Stomach (tissue), 9 donors: Measurements from ENCODE around the gene SLC22A1. TPM values are rescaled to one million over a fixed set of nuclear protein-coding genes. Genes with fewer than 3 reads are reported as not detected.

Source experiments
- DNase-seq, 2 donors: peaks; one replicate each; pipeline versions ENCODE4 v3.0.0 to v3.0.0-alpha.2; 2013 to 2019
- H3K27ac ChIP-seq, 5 donors: fragments of 200-600 bp in 4 of 5; sonication (generic) in 4 of 5; one replicate each; pipeline ENCODE4 v1.5.1; 2013 to 2019; ENCODE audit warnings: mild to moderate bottlenecking in 1 of 5, moderate library complexity in 1 of 5
- H3K27me3 ChIP-seq, 3 donors: fragments of 200-600 bp; sonication (generic); one replicate each; pipeline ENCODE4 v1.5.1; 2017 to 2019; ENCODE audit warnings: mixed run types in 1 of 3
- H3K36me3 ChIP-seq, 4 donors: fragments of 200-600 bp; sonication (generic); 1 replicate in 3 of 4; 2 replicates in 1 of 4; pipeline ENCODE4 v1.5.1; 2016 to 2019
- H3K4me1 ChIP-seq, 4 donors: fragments of 200-600 bp; sonication (generic); one replicate each; pipeline ENCODE4 v1.5.1; 2016 to 2019
- H3K4me3 ChIP-seq, 4 donors: fragments of 200-600 bp; sonication (generic) in 3 of 4; one replicate each; pipeline ENCODE4 v1.5.1; 2016 to 2019; ENCODE audit warnings: mild to moderate bottlenecking in 1 of 4
- H3K9me3 ChIP-seq, 4 donors: fragments of 200-600 bp; sonication (generic); one replicate each; pipeline ENCODE4 v1.5.1; 2016 to 2019
- EP300 ChIP-seq: sonication (generic); formaldehyde crosslinking; IDR thresholded peaks from one replicate; pipeline ENCODE4 v1.6.1; 2017; ENCODE audit warnings: antibody characterized with exemption
- POLR2A ChIP-seq, 4 donors: fragments of 450-650 bp; IDR thresholded peaks; one replicate each; pipeline ENCODE4 v1.6.1; 2016; ENCODE audit warnings: antibody characterized with exemption in 4 of 4, control low read depth in 2 of 4, mild to moderate bottlenecking in 1 of 4, moderate library complexity in 1 of 4
- POLR2AphosphoS5 ChIP-seq, 3 donors: sonication (generic); formaldehyde crosslinking; IDR thresholded peaks; one replicate each; pipeline ENCODE4 v1.6.1; 2016; ENCODE audit warnings: antibody characterized with exemption in 3 of 3
- WGBS, 5 donors: extraction: QIAGEN DNeasy Blood & Tissue Kit in 3 of 5; methylation state at CpG; one replicate each; pipeline versions ENCODE4 v1.1.5 to v1.1.7; 2013 to 2018; 5-methylcytosine and 5-hydroxymethylcytosine counted together
- intact Hi-C: fragments of 100-400 bp; cut with DNase I; formaldehyde crosslinking; loops from one replicate; pipeline ENCODE4 v1.15.1; 2023; ENCODE audit warnings: low total_unique reads
- polyA plus RNA-seq, 3 donors: library from polyadenylated mRNA; stranded (reverse); fragments of 200-250 nt; gene quantifications; one replicate each; pipeline ENCODE4 v1.2.3, GENCODE V29; 2013
- total RNA-seq, 5 donors: library from RNA; depleted of rRNA; stranded (reverse); fragments of >200 nt; gene quantifications; one replicate each; pipeline versions ENCODE4 v1.1.0 to v1.2.3, GENCODE V29; 2014 to 2016
- TF ChIP-seq, protein P1 (sequence below), 7 experiments: fragments of 450-650 bp in 4 of 7; fragments of 200-600 bp in 3 of 7; sonication (generic) in 3 of 7; IDR thresholded peaks; one replicate each; pipeline ENCODE4 v1.5.1; 2016 to 2019; ENCODE audit warnings: antibody characterized with exemption in 7 of 7, control low read depth in 2 of 7, mild to moderate bottlenecking in 1 of 7
- donor health status: healthy with polysubstance abuse.
- donor health status: Bipolar disorder and iron deficiency.
- donor health status: healthy.

The SLC22A1 gene
- total and polyA plus RNA-seq, 8 donors: 0.20 to 36.2 (median 2.2) TPM; not detected in 2

DNA sequence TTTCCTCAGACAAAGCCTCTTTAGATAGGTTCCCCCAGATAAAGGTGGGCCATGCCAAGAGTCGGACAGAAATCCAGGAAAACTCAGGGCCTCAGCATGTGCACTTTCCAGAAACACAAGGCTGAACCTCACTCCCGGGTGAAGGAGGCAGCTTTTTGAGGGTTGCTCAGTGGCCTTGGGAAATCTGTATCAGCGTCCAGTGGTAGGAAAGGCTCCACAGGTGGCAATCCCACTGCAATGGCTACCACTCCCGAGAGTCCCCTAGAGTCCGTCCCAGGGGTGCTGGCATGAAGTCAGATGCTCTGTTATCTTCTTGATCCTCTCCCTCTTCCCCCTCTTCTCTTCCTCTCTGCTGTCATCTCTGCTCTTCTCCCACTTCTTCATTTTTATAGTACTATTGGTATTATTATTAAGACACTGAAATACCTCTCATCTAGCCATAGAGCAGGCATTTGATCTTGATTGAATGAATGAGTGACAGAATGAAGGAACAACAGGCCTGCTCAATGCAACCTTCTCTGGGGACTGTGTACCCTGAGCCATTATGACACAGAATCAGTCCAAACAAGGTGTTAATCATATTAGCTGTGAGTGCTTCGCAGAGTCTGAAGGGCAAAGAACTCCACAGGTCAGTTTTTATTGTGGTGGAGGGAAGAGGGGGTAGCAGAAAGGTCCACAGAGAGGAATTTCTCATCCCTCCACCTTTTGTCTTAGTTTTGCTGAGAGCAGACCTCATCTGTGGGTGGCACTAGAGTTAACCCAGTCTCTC lies 13.3 kb downstream of the SLC22A1 start:
- TF ChIP-seq EP300 (no peak), POLR2AphosphoS5 (IDR thresholded peaks at IDR 0.05) (no peak), POLR2A (IDR thresholded peaks at IDR 0.05) (no peak)
- TF ChIP-seq, protein P1, sequence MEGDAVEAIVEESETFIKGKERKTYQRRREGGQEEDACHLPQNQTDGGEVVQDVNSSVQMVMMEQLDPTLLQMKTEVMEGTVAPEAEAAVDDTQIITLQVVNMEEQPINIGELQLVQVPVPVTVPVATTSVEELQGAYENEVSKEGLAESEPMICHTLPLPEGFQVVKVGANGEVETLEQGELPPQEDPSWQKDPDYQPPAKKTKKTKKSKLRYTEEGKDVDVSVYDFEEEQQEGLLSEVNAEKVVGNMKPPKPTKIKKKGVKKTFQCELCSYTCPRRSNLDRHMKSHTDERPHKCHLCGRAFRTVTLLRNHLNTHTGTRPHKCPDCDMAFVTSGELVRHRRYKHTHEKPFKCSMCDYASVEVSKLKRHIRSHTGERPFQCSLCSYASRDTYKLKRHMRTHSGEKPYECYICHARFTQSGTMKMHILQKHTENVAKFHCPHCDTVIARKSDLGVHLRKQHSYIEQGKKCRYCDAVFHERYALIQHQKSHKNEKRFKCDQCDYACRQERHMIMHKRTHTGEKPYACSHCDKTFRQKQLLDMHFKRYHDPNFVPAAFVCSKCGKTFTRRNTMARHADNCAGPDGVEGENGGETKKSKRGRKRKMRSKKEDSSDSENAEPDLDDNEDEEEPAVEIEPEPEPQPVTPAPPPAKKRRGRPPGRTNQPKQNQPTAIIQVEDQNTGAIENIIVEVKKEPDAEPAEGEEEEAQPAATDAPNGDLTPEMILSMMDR (IDR thresholded peaks at IDR 0.05): no peak
- DNase-seq: no peak
- peaks cover 20 to 30% (median 25%) of the 10 kb centered on the region in 4 donors for H3K4me1 ChIP-seq
- no peaks in the 10 kb centered on the region for H3K36me3 ChIP-seq
- no peaks in the 10 kb centered on the region for H3K9me3 ChIP-seq
- no peak overlapping the region for H3K4me3 ChIP-seq
- intact Hi-C loops: loop anchor here (5.0 kb wide), 1 partner anchor 322 kb away; no protein-coding TSS in a partner anchor
- WGBS, 5 donors: 84 to 96% (median 91%) methylated on average over 6 of the region's 6 CpGs
- no peaks in the 10 kb centered on the region for H3K27me3 ChIP-seq
- no peak overlapping the region for H3K27ac ChIP-seq

DNA sequence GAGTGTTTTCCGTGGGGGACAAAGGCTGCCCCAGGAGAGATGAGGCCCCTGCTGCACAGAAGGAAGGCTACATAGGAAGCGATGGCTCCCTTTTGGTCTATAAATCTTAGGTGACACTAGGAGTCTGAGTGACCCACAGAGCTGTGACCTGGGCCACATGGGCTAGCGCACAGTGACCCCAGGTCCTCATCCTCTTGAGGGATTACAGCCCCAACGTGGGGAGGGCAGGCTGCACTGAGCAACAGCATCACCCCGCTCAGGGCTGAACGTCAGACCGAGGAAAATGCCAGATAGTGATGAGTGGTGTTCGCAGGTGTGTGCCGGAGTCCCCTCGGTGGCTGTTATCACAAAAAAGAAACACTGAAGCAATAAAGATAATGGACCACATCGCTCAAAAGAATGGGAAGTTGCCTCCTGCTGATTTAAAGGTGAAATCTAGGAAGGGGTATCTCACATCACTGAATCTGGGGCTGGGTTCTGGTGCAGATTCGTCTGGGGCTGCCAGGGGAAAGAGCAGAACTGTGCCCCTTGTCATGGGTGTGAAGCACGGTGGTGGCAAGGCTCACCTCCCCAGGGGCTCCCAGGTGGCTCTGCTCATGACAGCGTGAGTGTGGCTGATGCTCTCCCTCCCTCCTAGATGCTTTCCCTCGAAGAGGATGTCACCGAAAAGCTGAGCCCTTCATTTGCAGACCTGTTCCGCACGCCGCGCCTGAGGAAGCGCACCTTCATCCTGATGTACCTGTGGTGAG lies 14.5 kb downstream of the SLC22A1 start:
- no peak for DNase-seq
- Histone ChIP-seq H3K4me3 (no peak overlapping the region), H3K4me1 (peaks cover 20 to 35% (median 25%) of the 10 kb centered on the region in 4 donors), H3K36me3 (no peaks in the 10 kb centered on the region), H3K27me3 (no peaks in the 10 kb centered on the region), H3K27ac (no peak overlapping the region), H3K9me3 (no peaks in the 10 kb centered on the region)
- TF ChIP-seq, protein P1 (IDR thresholded peaks at IDR 0.05): no peak
- TF ChIP-seq POLR2A (IDR thresholded peaks at IDR 0.05) (no peak), EP300 (no peak), POLR2AphosphoS5 (IDR thresholded peaks at IDR 0.05) (no peak)
- WGBS, 5 donors: 73 to 82% (median 73%) methylated on average over 16 to 21 of the region's 21 CpGs
- intact Hi-C loops: loop anchor here (5.0 kb wide), 1 partner anchor 321 kb away; no protein-coding TSS in a partner anchor

DNA sequence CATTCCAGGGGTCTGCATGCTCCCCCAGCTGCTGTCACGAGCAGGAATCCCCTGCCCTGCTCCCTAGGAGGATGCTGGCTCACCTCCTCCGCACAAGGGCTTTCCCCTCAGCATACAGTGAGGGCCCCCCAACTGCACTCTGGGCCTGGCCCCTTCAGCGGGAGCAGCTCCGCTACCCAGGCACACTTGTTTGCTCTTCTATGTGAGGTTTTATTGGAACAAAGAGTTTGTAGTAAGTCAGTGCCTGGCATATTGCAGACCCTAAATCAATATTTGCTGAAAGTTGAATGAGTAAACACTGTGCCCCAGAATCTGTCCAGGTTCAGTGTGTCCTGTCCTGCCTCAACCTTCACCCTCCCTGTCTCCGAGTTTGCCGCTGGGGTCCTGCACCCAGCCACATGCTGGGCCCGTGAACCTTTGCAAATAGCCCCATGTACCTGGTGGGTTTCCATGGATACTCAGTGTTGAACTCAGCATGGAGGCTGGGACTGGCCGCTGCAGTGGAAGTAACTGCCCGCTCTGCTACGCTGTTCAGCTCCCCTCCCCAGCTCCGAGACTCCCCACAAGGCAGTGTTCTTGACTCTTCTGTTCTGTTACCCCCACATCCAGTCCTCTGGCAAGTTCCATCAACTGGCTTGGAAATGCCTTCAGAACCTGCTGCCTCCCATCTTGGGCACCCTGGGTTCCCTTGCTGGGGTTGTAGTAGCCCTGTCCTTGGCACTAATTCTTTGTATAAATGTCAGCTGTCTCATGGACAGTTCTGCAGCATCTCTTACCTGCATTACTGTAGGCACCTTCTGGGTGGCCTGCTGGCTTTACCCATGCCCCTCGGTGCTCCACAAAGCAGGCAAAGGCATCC lies 15.7 kb downstream of the SLC22A1 start:
- Histone ChIP-seq H3K4me3 (no peak overlapping the region), H3K4me1 (peaks cover 20 to 45% (median 29%) of the 10 kb centered on the region in 4 donors), H3K36me3 (no peaks in the 10 kb centered on the region), H3K27me3 (no peaks in the 10 kb centered on the region), H3K9me3 (no peaks in the 10 kb centered on the region), H3K27ac (peak overlapping the region in 4 of 5 donors; percentile 16 to 50 (median 24))
- intact Hi-C loops: loop anchor here (5.0 kb wide), 1 partner anchor 320 kb away; no protein-coding TSS in a partner anchor
- DNase-seq: peak in 1 of 2 donors; percentile 42
- 34 to 50% (median 49%) methylated on average over 12 of the region's 12 CpGs for WGBS, 5 donors
- TF ChIP-seq POLR2AphosphoS5 (IDR thresholded peaks at IDR 0.05): no peak
- TF ChIP-seq EP300: no peak
- no peak for TF ChIP-seq POLR2A (IDR thresholded peaks at IDR 0.05)
- TF ChIP-seq, protein P1 (IDR thresholded peaks at IDR 0.05): no peak
